ENCODE data around the gene KLHL29.

KLHL29 gene

DNA sequence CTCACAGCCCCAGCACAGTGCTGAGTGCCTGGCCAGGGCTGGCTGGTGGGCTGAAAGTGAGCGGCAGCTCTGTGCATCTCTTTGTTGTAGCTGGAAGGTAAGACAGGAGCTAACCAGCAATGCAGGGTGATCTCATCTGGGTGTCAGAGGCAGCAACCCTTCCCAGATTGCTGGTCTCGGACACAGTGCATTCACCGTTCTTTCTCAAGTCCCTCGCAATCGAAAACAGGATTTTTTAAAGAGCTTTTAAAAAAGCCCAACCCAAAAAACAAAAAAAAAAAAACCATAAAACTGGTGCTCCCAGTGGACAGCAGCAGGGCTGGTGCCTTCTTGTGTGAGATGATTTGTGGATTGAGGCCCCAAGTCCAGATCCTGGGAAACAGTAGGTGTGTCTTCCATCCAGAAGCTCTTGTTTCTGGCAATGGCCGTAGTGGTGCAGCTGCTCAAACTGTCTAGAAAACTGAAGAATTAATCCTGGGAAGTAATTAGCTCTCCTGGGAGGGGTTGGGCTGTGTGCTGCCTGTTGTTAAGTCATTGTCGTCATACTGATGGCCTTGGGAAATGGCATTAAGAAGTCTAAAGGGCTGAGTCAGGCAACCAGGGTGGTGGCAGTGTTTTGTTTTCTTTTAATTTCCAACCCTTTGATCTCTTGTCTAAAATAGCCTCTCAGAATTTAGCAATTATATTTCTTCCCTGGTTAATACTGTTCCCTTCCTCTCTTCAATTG, 156.7 kb downstream of the KLHL29 start:
- TF ChIP-seq ZBTB7A (IDR thresholded peaks at IDR 0.05; ENCODE audit: low read depth): no peak
- TF ChIP-seq CEBPB (IDR thresholded peaks at IDR 0.05): no peak
- no peak for TF ChIP-seq TAF1 (IDR thresholded peaks at IDR 0.05; ENCODE audit: low read depth)
- TF ChIP-seq EGR1 (IDR thresholded peaks at IDR 0.05): no peak
- no peak for TF ChIP-seq EP300 (IDR thresholded peaks at IDR 0.05; ENCODE audit: borderline replicate concordance)
- no peak for TF ChIP-seq RAD21 (IDR thresholded peaks at IDR 0.05; ENCODE audit: low read depth)
- TF ChIP-seq TEAD4 (IDR thresholded peaks at IDR 0.05): no peak
- no peak for TF ChIP-seq FOXM1 (IDR thresholded peaks at IDR 0.05; ENCODE audit: borderline replicate concordance, low read depth)
- TF ChIP-seq NFIC (IDR thresholded peaks at IDR 0.05): no peak
- TF ChIP-seq CREB1 (IDR thresholded peaks at IDR 0.05; ENCODE audit: low read depth): no peak
- no peak for TF ChIP-seq TCF12 (IDR thresholded peaks at IDR 0.05; ENCODE audit: low read depth)
- TF ChIP-seq YY1 (IDR thresholded peaks at IDR 0.05; ENCODE audit: low read depth): no peak
- TF ChIP-seq, protein P1, sequence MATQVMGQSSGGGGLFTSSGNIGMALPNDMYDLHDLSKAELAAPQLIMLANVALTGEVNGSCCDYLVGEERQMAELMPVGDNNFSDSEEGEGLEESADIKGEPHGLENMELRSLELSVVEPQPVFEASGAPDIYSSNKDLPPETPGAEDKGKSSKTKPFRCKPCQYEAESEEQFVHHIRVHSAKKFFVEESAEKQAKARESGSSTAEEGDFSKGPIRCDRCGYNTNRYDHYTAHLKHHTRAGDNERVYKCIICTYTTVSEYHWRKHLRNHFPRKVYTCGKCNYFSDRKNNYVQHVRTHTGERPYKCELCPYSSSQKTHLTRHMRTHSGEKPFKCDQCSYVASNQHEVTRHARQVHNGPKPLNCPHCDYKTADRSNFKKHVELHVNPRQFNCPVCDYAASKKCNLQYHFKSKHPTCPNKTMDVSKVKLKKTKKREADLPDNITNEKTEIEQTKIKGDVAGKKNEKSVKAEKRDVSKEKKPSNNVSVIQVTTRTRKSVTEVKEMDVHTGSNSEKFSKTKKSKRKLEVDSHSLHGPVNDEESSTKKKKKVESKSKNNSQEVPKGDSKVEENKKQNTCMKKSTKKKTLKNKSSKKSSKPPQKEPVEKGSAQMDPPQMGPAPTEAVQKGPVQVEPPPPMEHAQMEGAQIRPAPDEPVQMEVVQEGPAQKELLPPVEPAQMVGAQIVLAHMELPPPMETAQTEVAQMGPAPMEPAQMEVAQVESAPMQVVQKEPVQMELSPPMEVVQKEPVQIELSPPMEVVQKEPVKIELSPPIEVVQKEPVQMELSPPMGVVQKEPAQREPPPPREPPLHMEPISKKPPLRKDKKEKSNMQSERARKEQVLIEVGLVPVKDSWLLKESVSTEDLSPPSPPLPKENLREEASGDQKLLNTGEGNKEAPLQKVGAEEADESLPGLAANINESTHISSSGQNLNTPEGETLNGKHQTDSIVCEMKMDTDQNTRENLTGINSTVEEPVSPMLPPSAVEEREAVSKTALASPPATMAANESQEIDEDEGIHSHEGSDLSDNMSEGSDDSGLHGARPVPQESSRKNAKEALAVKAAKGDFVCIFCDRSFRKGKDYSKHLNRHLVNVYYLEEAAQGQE (IDR thresholded peaks at IDR 0.05; ENCODE audit: low read depth): no peak
- TF ChIP-seq, protein P2, sequence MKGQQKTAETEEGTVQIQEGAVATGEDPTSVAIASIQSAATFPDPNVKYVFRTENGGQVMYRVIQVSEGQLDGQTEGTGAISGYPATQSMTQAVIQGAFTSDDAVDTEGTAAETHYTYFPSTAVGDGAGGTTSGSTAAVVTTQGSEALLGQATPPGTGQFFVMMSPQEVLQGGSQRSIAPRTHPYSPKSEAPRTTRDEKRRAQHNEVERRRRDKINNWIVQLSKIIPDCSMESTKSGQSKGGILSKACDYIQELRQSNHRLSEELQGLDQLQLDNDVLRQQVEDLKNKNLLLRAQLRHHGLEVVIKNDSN (IDR thresholded peaks at IDR 0.05): no peak
- TF ChIP-seq, protein P3, sequence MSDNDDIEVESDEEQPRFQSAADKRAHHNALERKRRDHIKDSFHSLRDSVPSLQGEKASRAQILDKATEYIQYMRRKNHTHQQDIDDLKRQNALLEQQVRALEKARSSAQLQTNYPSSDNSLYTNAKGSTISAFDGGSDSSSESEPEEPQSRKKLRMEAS (IDR thresholded peaks at IDR 0.05): no peak

DNA sequence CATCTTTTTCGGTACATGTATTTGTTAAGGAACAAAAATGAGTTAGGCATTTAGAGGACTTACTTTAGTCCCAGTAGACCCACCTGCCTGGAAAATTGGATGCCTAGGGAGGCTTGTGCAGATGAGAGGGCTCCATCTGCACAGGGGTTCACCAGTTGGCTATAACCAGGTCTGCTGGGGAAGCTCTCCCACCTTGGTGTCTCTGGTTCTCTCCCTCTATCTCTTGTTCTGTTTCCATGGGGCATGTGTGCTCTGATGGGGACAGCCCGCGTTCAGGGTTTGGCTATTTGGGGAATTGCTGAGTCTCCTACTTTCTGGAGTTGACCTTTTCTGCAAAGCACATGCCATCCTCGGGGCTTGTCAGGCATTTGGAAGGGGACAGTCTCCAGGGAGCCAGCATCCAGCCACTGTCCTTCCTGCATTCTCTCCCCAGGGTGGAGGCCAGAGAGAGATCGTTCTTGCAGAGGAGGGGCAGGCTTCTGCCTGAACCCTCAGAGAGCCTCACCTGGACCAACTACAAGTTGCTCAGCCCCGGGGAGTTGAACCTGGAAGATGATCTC, 157.3 kb downstream of the KLHL29 start:
- no peak for TF ChIP-seq ZBTB7A (IDR thresholded peaks at IDR 0.05; ENCODE audit: low read depth)
- no peak for TF ChIP-seq NFIC (IDR thresholded peaks at IDR 0.05)
- TF ChIP-seq YY1 (IDR thresholded peaks at IDR 0.05; ENCODE audit: low read depth): no peak
- TF ChIP-seq TEAD4 (IDR thresholded peaks at IDR 0.05): no peak
- TF ChIP-seq EGR1 (IDR thresholded peaks at IDR 0.05): no peak
- TF ChIP-seq CREB1 (IDR thresholded peaks at IDR 0.05; ENCODE audit: low read depth): no peak
- TF ChIP-seq TAF1 (IDR thresholded peaks at IDR 0.05; ENCODE audit: low read depth): no peak
- TF ChIP-seq, protein P1 (IDR thresholded peaks at IDR 0.05; ENCODE audit: low read depth): no peak
- TF ChIP-seq TCF12 (IDR thresholded peaks at IDR 0.05; ENCODE audit: low read depth): no peak
- TF ChIP-seq RAD21 (IDR thresholded peaks at IDR 0.05; ENCODE audit: low read depth): no peak
- no peak for TF ChIP-seq CEBPB (IDR thresholded peaks at IDR 0.05)
- TF ChIP-seq EP300 (IDR thresholded peaks at IDR 0.05; ENCODE audit: borderline replicate concordance): no peak
- TF ChIP-seq, protein P3 (IDR thresholded peaks at IDR 0.05): no peak
- TF ChIP-seq FOXM1 (IDR thresholded peaks at IDR 0.05; ENCODE audit: borderline replicate concordance, low read depth): no peak
- TF ChIP-seq, protein P2 (IDR thresholded peaks at IDR 0.05): no peak

DNA sequence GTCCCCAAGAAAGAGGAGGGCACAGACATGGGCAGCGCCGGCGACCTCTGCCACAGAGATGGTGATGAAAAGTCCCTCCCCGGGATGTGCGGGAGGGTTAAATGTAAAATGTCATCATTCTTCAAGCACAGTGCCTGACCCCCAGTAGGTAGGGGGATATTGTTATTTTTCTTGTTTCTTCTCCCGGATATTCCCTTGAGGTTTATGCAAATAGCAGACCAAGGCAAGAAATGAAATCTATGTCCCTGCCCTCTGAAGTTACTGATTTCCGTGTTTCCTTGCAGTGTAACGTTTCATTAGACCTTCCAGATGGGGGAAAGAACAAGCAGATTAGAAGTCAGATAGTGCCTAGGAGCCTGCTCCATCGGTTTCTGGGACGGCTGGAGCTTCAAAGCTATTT, 158.3 kb downstream of the KLHL29 start:
- no peak for TF ChIP-seq RAD21 (IDR thresholded peaks at IDR 0.05; ENCODE audit: low read depth)
- TF ChIP-seq, protein P1 (IDR thresholded peaks at IDR 0.05; ENCODE audit: low read depth): no peak
- TF ChIP-seq YY1 (IDR thresholded peaks at IDR 0.05; ENCODE audit: low read depth): no peak
- no peak for TF ChIP-seq EGR1 (IDR thresholded peaks at IDR 0.05)
- TF ChIP-seq CEBPB (IDR thresholded peaks at IDR 0.05): no peak
- TF ChIP-seq, protein P2 (IDR thresholded peaks at IDR 0.05): no peak
- no peak for TF ChIP-seq NFIC (IDR thresholded peaks at IDR 0.05)
- no peak for TF ChIP-seq CREB1 (IDR thresholded peaks at IDR 0.05; ENCODE audit: low read depth)
- no peak for TF ChIP-seq TCF12 (IDR thresholded peaks at IDR 0.05; ENCODE audit: low read depth)
- TF ChIP-seq TAF1 (IDR thresholded peaks at IDR 0.05; ENCODE audit: low read depth): no peak
- TF ChIP-seq EP300 (IDR thresholded peaks at IDR 0.05; ENCODE audit: borderline replicate concordance): no peak
- TF ChIP-seq ZBTB7A (IDR thresholded peaks at IDR 0.05; ENCODE audit: low read depth): no peak
- TF ChIP-seq, protein P3 (IDR thresholded peaks at IDR 0.05): no peak

Data from Ishikawa (cell line).